ENCODE results near the gene ATP8A2.

- no peak for TF ChIP-seq EZH2phosphoT487 (IDR thresholded peaks at IDR 0.05; ENCODE audit: low read length)
- TF ChIP-seq, protein P1, sequence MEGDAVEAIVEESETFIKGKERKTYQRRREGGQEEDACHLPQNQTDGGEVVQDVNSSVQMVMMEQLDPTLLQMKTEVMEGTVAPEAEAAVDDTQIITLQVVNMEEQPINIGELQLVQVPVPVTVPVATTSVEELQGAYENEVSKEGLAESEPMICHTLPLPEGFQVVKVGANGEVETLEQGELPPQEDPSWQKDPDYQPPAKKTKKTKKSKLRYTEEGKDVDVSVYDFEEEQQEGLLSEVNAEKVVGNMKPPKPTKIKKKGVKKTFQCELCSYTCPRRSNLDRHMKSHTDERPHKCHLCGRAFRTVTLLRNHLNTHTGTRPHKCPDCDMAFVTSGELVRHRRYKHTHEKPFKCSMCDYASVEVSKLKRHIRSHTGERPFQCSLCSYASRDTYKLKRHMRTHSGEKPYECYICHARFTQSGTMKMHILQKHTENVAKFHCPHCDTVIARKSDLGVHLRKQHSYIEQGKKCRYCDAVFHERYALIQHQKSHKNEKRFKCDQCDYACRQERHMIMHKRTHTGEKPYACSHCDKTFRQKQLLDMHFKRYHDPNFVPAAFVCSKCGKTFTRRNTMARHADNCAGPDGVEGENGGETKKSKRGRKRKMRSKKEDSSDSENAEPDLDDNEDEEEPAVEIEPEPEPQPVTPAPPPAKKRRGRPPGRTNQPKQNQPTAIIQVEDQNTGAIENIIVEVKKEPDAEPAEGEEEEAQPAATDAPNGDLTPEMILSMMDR (IDR thresholded peaks at IDR 0.05; ENCODE audit: low read length), result no peak
- no peak for TF ChIP-seq EZH2 (optimal IDR thresholded peaks at IDR 0.05; ENCODE audit: low read depth, low read length)
Observed at GRCh38 chr13:25489238-25489637, 117.5 kb downstream of the ATP8A2 start.

Data from MM.1S (cell line).